Heart right ventricle (tissue), 16 donors: ENCODE results near the gene WFDC9. TPM values are rescaled to one million over a fixed set of nuclear protein-coding genes. Genes with fewer than 3 reads are reported as not detected.

Experiments used
- ATAC-seq, 8 donors: fragments of 200-7000 bp; cut with Tn5 transposase; one replicate each; pipeline ENCODE4 v1.9.1; 2020; ENCODE audit warnings: mild to moderate bottlenecking in 8 of 8, moderate library complexity in 8 of 8, moderate number of reproducible peaks in 1 of 8
- DNase-seq, 2 donors: peaks; one replicate each; pipeline ENCODE4 v3.0.0-alpha.2; 2020
- H3K27ac ChIP-seq, 10 donors: fragments of 200-600 bp; sonication (generic) in 2 of 10; one replicate each; pipeline versions ENCODE4 v1.5.0 to v1.8.0; 2020 to 2022; ENCODE audit warnings: mild to moderate bottlenecking in 3 of 10
- H3K27me3 ChIP-seq, 7 donors: fragments of 200-600 bp; one replicate each; pipeline ENCODE4 v1.8.0; 2021 to 2022; ENCODE audit warnings: mild to moderate bottlenecking in 2 of 7
- H3K36me3 ChIP-seq, 9 donors: fragments of 200-600 bp; sonication (generic) in 1 of 9; one replicate each; pipeline versions ENCODE4 v1.5.0 to v1.8.0; 2020 to 2022; ENCODE audit warnings: mild to moderate bottlenecking in 2 of 9
- H3K4me1 ChIP-seq, 9 donors: fragments of 200-600 bp; sonication (generic) in 1 of 9; one replicate each; pipeline versions ENCODE4 v1.5.0 to v1.8.0; 2020 to 2022; ENCODE audit warnings: mild to moderate bottlenecking in 4 of 9
- H3K4me3 ChIP-seq, 10 donors: fragments of 200-600 bp; sonication (generic) in 2 of 10; one replicate each; pipeline versions ENCODE4 v1.5.0 to v1.8.0; 2020 to 2022; ENCODE audit warnings: mild to moderate bottlenecking in 7 of 10, moderate library complexity in 2 of 10
- H3K9me3 ChIP-seq, 11 donors: fragments of 200-600 bp in 10 of 11; sonication (generic) in 2 of 11; one replicate each; pipeline versions ENCODE4 v1.5.0 to v1.8.0; 2013 to 2022; ENCODE audit warnings: mild to moderate bottlenecking in 2 of 11, control low read depth in 1 of 11, moderate library complexity in 1 of 11
- WGBS, 2 donors: extraction: QIAGEN DNeasy Blood & Tissue Kit; methylation state at CpG; one replicate each; pipeline ENCODE4 v1.1.7; 2013; ENCODE audit warnings: inconsistent platforms in 1 of 2; 5-methylcytosine and 5-hydroxymethylcytosine counted together
- intact Hi-C, 10 donors: fragments of 100-400 bp; cut with DNase I; formaldehyde crosslinking; loops; one replicate each; pipeline versions ENCODE4 v1.11.1 to v1.14.2; 2022
- polyA plus RNA-seq, 2 donors: library from polyadenylated mRNA; stranded (reverse); fragments of 200-250 nt; gene quantifications; one replicate each; pipeline ENCODE4 v1.2.3, GENCODE V29; 2013
- total RNA-seq, 10 donors: library from RNA; stranded (reverse); fragmentation: NEBNext Ultra II Directional in 3 of 10; extraction: Animal tissue kit (Norgen Biotek cat#: 25700) in 3 of 10; gene quantifications; one replicate each; pipeline versions ENCODE4 v1.2.1 to v1.2.4, GENCODE V29; 2021 to 2023
- TF ChIP-seq, protein P1 (sequence below), 9 donors: fragments of 200-600 bp; sonication (generic) in 2 of 9; IDR thresholded peaks; one replicate each; pipeline versions ENCODE4 v1.5.0 to v1.8.0; 2021 to 2022; ENCODE audit warnings: antibody characterized with exemption in 9 of 9, mild to moderate bottlenecking in 5 of 9, moderate library complexity in 1 of 9
- donor health status: Arrhythmogenic right ventricular cardiomyopathy.
- donor health status: ischemic (EF 13 %, LVEDD 7.1; RV severe dilation, severe dysfunction).
- donor health status: healthy with polysubstance abuse.
- donor health status: DM: no; HTN: yes; CAD: no.
- donor health status: DM: no; HTN: no; CAD: no.
- donor health status: ischemic (EF 25% LVEDD 6.9; RV normal size, moderate dysfunction).
- donor health status: ischemic (EF 25% LVEDD 5.7; RV mildly dilated, moderate dysfunction).
- donor health status: healthy.
- donor health status: DM: yes; HTN: yes; CAD: no.
- donor health status: Ischemic cardiomyopathy.
- donor health status: ischemic (EF 35%, LVEDD 5.7; RV mildly dilated, moderate dysfunction).
- donor health status: nonischemic (EF 11% LVEDD 7.7; RV severe dilation, severe dysfunction).
- donor health status: DM: yes; HTN: yes; CAD: no.
- donor health status: PGD.
- donor health status: ischemic (EF 29% LVEDD 5.4; RV normal size, mild dysfunction).
- donor health status: nonischemic (EF 23%, LVEDD 6.1; RV moderate dilation, normal function).

WFDC9 gene
- total and polyA plus RNA-seq, 12 donors = not detected

- DNase-seq = no peak
- ATAC-seq = no peak
- TF ChIP-seq, protein P1, sequence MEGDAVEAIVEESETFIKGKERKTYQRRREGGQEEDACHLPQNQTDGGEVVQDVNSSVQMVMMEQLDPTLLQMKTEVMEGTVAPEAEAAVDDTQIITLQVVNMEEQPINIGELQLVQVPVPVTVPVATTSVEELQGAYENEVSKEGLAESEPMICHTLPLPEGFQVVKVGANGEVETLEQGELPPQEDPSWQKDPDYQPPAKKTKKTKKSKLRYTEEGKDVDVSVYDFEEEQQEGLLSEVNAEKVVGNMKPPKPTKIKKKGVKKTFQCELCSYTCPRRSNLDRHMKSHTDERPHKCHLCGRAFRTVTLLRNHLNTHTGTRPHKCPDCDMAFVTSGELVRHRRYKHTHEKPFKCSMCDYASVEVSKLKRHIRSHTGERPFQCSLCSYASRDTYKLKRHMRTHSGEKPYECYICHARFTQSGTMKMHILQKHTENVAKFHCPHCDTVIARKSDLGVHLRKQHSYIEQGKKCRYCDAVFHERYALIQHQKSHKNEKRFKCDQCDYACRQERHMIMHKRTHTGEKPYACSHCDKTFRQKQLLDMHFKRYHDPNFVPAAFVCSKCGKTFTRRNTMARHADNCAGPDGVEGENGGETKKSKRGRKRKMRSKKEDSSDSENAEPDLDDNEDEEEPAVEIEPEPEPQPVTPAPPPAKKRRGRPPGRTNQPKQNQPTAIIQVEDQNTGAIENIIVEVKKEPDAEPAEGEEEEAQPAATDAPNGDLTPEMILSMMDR (IDR thresholded peaks at IDR 0.05) = no peak
- no peaks in the 10 kb centered on the region for H3K4me1 ChIP-seq
- WGBS, 2 donors = 51 to 55% methylated on average over 3 of the region's 3 CpGs
- H3K36me3 ChIP-seq = no peaks in the 10 kb centered on the region
- no peak overlapping the region for H3K27ac ChIP-seq
- no peaks in the 10 kb centered on the region for H3K9me3 ChIP-seq
- peaks cover 0 to 36% (median 21%) of the 10 kb centered on the region in 7 donors for H3K27me3 ChIP-seq
- intact Hi-C loops = no loop called here
- no peak overlapping the region for H3K4me3 ChIP-seq
Observed at GRCh38 chr20:45583502-45583901, 47.6 kb downstream of the WFDC9 start.

- ATAC-seq = no peak
- Histone ChIP-seq H3K27me3 (peaks cover 0 to 36% (median 21%) of the 10 kb centered on the region in 7 donors), H3K4me1 (no peaks in the 10 kb centered on the region), H3K4me3 (no peak overlapping the region), H3K27ac (no peak overlapping the region), H3K36me3 (no peaks in the 10 kb centered on the region), H3K9me3 (no peaks in the 10 kb centered on the region)
- TF ChIP-seq, protein P1 (IDR thresholded peaks at IDR 0.05) = no peak
- no peak for DNase-seq
- intact Hi-C loops = no loop called here
Observed at GRCh38 chr20:45581702-45582101, 49.4 kb downstream of the WFDC9 start.

DNA sequence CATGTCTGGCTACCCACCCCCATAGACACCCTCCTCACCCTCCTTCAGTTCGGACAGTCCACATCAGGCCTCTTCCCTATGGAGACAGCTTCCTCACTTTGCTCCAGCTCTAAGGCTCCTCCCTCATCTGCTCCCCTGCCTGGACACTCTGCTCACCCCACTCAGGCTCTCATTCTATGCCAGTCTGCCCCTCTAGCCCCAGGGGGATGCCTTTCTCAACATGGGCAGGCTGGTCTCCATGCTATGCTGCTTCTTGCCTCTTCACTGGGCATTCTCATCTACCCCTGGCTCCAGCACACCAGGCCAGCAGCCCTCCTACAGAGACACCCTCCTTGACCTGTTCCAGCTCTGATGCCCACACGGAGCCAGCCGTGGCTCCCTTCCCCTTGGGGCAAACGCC, 51.9 kb downstream of the WFDC9 start, which contains the start of gene WFDC8:
Gene WFDC8 (minus strand): TSS at position 101 of the 400 bp plus-strand sequence. CDS start 37 bp downstream, at position 64.
- WGBS, 2 donors = 58 to 66% methylated on average over 4 of the region's 4 CpGs
- Histone ChIP-seq H3K4me1 (no peaks in the 10 kb centered on the region), H3K36me3 (no peaks in the 10 kb centered on the region), H3K27ac (no peak within 1 kb of the TSS), H3K27me3 (peaks cover 0 to 33% (median 19%) of the 10 kb centered on the region in 7 donors), H3K4me3 (no peak within 1 kb of the TSS), H3K9me3 (no peaks in the 10 kb centered on the region)
- intact Hi-C loops = no loop called here
- TF ChIP-seq, protein P1 (IDR thresholded peaks at IDR 0.05) = no peak
- DNase-seq (no peak), ATAC-seq (no peak)

GRCh38 chr20:45578231-45578630, 52.9 kb downstream of the WFDC9 start:
- no peaks in the 10 kb centered on the region for H3K36me3 ChIP-seq
- intact Hi-C loops = no loop called here
- no peaks in the 10 kb centered on the region for H3K9me3 ChIP-seq
- H3K27me3 ChIP-seq = peaks cover 0 to 27% (median 14%) of the 10 kb centered on the region in 7 donors
- ATAC-seq (no peak), DNase-seq (no peak)
- WGBS, 2 donors = 92 to 97% methylated on average over 1 of the region's 1 CpG
- TF ChIP-seq, protein P1 (IDR thresholded peaks at IDR 0.05) = no peak
- no peaks in the 10 kb centered on the region for H3K4me1 ChIP-seq
- no peak overlapping the region for H3K4me3 ChIP-seq
- no peak overlapping the region for H3K27ac ChIP-seq
